Mesendoderm (in vitro differentiated cells): ENCODE data around the gene LZTS3.

Experiments used
- DNase-seq: peaks from one replicate; pipeline ENCODE4 v3.0.0; 2013
- H2AK5ac ChIP-seq: 2 replicates; pipeline ENCODE4 v1.6.1; 2013; ENCODE audit warnings: low read length, inconsistent platforms
- H2BK120ac ChIP-seq: 2 replicates; pipeline ENCODE4 v1.6.1; 2013; ENCODE audit warnings: low read depth, mild to moderate bottlenecking, low read length, moderate library complexity, mixed read lengths
- H2BK15ac ChIP-seq: replicated peaks from 2 replicates; pipeline ENCODE4 v1.6.1; 2013; ENCODE audit warnings: low read depth, mild to moderate bottlenecking, moderate library complexity
- H2BK5ac ChIP-seq: 2 replicates; pipeline ENCODE4 v1.6.1; 2013; ENCODE audit warnings: low read length, inconsistent platforms
- H3K18ac ChIP-seq: 2 replicates; pipeline ENCODE4 v1.6.1; 2013; ENCODE audit warnings: mild to moderate bottlenecking, low read length, mixed read lengths
- H3K23ac ChIP-seq: one replicate; pipeline ENCODE4 v1.6.1; 2013; ENCODE audit warnings: low read length
- H3K27ac ChIP-seq: 2 replicates; pipeline ENCODE4 v1.5.1; 2013; ENCODE audit warnings: low read depth, mild to moderate bottlenecking, inconsistent platforms, low read length, moderate library complexity
- H3K27me3 ChIP-seq: 2 replicates; pipeline ENCODE4 v1.6.1; 2013; ENCODE audit warnings: low read length, control low read depth, mild to moderate bottlenecking, inconsistent platforms; ENCODE audit not compliant: insufficient read depth, poor library complexity
- H3K36me3 ChIP-seq: 2 replicates; pipeline ENCODE4 v1.6.1; 2013; ENCODE audit warnings: low read length, inconsistent platforms; ENCODE audit not compliant: control insufficient read depth, insufficient read depth
- H3K4ac ChIP-seq: one replicate; pipeline ENCODE4 v1.6.1; 2013; ENCODE audit warnings: low read depth, mild to moderate bottlenecking, low read length, moderate library complexity
- H3K4me1 ChIP-seq: 2 replicates; pipeline ENCODE4 v1.6.1; 2013; ENCODE audit warnings: low read depth, low read length, inconsistent platforms; ENCODE audit not compliant: control insufficient read depth
- H3K4me2 ChIP-seq: 2 replicates; pipeline ENCODE4 v1.6.1; 2013; ENCODE audit warnings: low read length
- H3K4me3 ChIP-seq: 2 replicates; pipeline ENCODE4 v1.5.1; 2013; ENCODE audit warnings: mild to moderate bottlenecking, low read length
- H3K56ac ChIP-seq: one replicate; pipeline ENCODE4 v1.6.1; 2013; ENCODE audit warnings: low read length
- H3K79me1 ChIP-seq: 2 replicates; pipeline ENCODE4 v1.6.1; 2013; ENCODE audit warnings: low read length, inconsistent platforms
- H3K79me2 ChIP-seq: 2 replicates; pipeline ENCODE4 v1.6.1; 2013; ENCODE audit warnings: mild to moderate bottlenecking, low read length; ENCODE audit not compliant: control insufficient read depth, insufficient read depth
- H3K9ac ChIP-seq: 2 replicates; pipeline ENCODE4 v1.6.1; 2013; ENCODE audit warnings: low read length, inconsistent platforms
- H4K5ac ChIP-seq: one replicate; pipeline ENCODE4 v1.6.1; 2013; ENCODE audit warnings: low read length
- H4K8ac ChIP-seq: one replicate; pipeline ENCODE4 v1.6.1; 2013; ENCODE audit warnings: low read depth, mild to moderate bottlenecking, control low read depth, low read length, moderate library complexity
- WGBS: extraction: QIAGEN DNeasy Blood & Tissue Kit; methylation state at CpG from one replicate; pipeline ENCODE4 v1.1.7; 2013; ENCODE audit warnings: low lambda C conversion rate, missing lambda C conversion rate; ENCODE audit not compliant: insufficient coverage; ENCODE audit errors: extremely low coverage; 5-methylcytosine and 5-hydroxymethylcytosine counted together

LZTS3 gene

DNA sequence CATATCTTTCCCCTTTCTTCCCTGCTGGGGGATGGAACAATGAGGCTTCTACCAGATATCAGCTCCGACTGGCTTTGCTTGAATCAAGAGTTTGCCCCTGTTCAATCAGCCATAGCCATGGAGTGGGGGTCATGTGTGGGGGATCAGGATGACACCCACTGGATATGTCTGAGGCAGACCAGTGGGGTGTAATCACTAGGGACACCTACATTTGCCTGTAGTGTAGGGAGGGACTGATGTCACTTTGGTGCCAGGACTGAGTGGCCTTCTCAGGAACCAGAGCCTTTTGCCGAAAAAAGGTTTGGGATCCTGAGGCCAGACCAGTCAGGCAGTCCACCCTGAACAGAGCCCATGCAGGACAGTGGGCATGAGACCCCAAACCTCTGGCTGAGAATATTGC is 37.0 kb upstream of the LZTS3 start:
- Histone ChIP-seq H3K18ac (no peak overlapping the region), H2BK5ac (no peak overlapping the region), H3K56ac (peak overlapping the region; percentile 94), H2BK120ac (no peak overlapping the region), H3K36me3 (peaks cover 2% of the 10 kb centered on the region), H2BK15ac (no peak overlapping the region), H4K5ac (no peak overlapping the region), H3K23ac (no peak overlapping the region), H3K4me2 (peak overlapping the region; percentile 73), H3K79me1 (peaks cover 17% of the 10 kb centered on the region), H2AK5ac (peak overlapping the region; percentile 74), H3K4me3 (peak overlapping the region; percentile 75), H3K9ac (peak overlapping the region; percentile 98), H4K8ac (no peak overlapping the region), H3K4me1 (peaks cover 5% of the 10 kb centered on the region), H3K27ac (no peak overlapping the region), H3K27me3 (no peaks in the 10 kb centered on the region), H3K4ac (no peak overlapping the region), H3K79me2 (peaks cover 11% of the 10 kb centered on the region)
- no peak for DNase-seq
- WGBS, result no CpG with 5 or more reads among the region's 2 CpGs

GRCh38 chr20:3209946-3210317 is 36.6 kb upstream of the LZTS3 start:
- Histone ChIP-seq H3K4me3 (peak overlapping the region; percentile 75), H4K5ac (no peak overlapping the region), H3K4me1 (peaks cover 5% of the 10 kb centered on the region), H3K4ac (peak overlapping the region; percentile 89), H3K36me3 (no peaks in the 10 kb centered on the region), H2AK5ac (peak overlapping the region; percentile 74), H4K8ac (no peak overlapping the region), H3K9ac (peak overlapping the region; percentile 98), H3K56ac (peak overlapping the region; percentile 94), H3K4me2 (peak overlapping the region; percentile 73), H3K27ac (no peak overlapping the region), H2BK15ac (no peak overlapping the region), H2BK5ac (no peak overlapping the region), H2BK120ac (no peak overlapping the region), H3K79me2 (peaks cover 11% of the 10 kb centered on the region), H3K18ac (peak overlapping the region; percentile 89), H3K23ac (no peak overlapping the region), H3K79me1 (peaks cover 17% of the 10 kb centered on the region), H3K27me3 (no peaks in the 10 kb centered on the region)
- no peak for DNase-seq
- WGBS, result no CpG with 5 or more reads among the region's 10 CpGs

DNA sequence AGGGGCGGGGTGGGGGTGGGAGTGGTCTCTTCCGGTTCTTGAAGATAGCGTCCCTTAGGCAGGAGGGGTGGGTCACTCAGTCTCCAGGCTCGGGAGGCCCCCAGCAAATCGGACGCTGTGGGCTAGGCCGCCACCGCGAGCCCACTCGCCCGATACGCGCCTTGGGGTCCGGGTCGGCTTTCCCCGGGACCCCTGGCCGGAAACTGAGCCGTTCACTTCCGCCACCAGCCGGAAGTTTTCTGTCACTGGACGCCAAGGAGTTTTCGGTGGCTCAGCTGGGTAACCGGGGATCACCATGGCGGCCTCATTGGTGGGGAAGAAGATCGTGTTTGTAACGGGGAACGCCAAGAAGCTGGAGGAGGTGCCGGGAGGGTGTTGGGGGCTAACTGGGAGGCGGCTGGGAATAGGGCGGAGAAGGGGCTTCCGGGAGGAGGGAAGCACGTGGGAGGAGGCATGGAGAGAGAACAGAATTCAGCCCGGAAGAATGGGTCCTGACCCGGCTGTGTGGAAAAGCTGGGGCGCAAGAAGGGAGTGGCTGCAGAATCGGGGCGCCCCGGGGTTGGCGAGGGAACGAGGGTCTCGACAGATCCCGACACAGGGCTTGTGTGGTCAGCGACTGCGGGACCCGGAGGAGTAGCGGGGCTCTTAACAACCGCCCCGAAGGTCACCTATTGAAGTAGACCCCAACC is 36.1 kb upstream of the LZTS3 start, which contains the start of gene ITPA:
TSS of gene ITPA (plus strand) at position 242 of the 689 bp plus-strand sequence. CDS start at position 296, 54 bp downstream.
- Histone ChIP-seq H3K36me3 (no peaks in the 10 kb centered on the region), H2BK15ac (no peak within 1 kb of the TSS), H3K23ac (peak within 1 kb of the TSS; percentile 89), H3K4ac (peak within 1 kb of the TSS; percentile 89), H3K9ac (peak within 1 kb of the TSS; percentile 98), H3K79me2 (peaks cover 11% of the 10 kb centered on the region), H4K8ac (peak within 1 kb of the TSS; percentile 94), H3K4me1 (peaks cover 5% of the 10 kb centered on the region), H3K79me1 (peaks cover 17% of the 10 kb centered on the region), H3K27me3 (no peaks in the 10 kb centered on the region), H4K5ac (no peak within 1 kb of the TSS), H3K4me3 (peak within 1 kb of the TSS; percentile 75), H3K18ac (peak within 1 kb of the TSS; percentile 89), H2BK120ac (peak within 1 kb of the TSS; percentile 8), H3K4me2 (peak within 1 kb of the TSS; percentile 100), H2AK5ac (peak within 1 kb of the TSS; percentile 99), H3K56ac (peak within 1 kb of the TSS; percentile 94), H2BK5ac (peak within 1 kb of the TSS; percentile 58), H3K27ac (peak within 1 kb of the TSS; percentile 57)
- peak; percentile 68 for DNase-seq
- no CpG with 5 or more reads among the region's 48 CpGs for WGBS

DNA sequence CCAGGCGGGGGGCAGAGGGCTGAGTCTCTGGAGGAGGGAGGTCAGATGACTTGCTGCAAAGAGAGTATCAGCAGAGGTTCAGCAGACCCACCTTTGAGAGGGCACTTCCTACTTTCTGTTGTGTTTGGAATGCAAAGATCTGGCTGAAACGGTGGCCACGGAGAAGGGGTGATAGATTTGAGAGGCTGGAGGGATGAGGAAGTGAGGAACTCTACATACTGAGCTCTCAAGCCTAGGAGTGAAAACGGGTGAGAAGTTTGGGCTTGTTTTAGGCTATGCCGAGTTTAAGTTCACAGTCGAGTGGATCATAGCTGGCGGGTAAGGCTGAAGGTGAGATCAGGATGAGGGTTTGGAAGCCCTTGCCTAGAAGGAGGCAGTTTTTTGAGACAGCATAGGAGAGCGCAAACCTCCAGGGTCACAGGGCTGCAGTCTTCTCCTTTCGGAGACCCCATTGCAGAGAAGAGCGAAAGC is 35.5 kb upstream of the LZTS3 start:
- H4K5ac ChIP-seq, result no peak overlapping the region
- H3K4me1 ChIP-seq, result peaks cover 5% of the 10 kb centered on the region
- peak overlapping the region; percentile 16 for H2BK5ac ChIP-seq
- H3K56ac ChIP-seq, result peak overlapping the region; percentile 94
- H2AK5ac ChIP-seq, result peak overlapping the region; percentile 99
- DNase-seq, result peak; percentile 29
- H3K4ac ChIP-seq, result no peak overlapping the region
- H2BK120ac ChIP-seq, result peak overlapping the region; percentile 8
- peak overlapping the region; percentile 89 for H3K23ac ChIP-seq
- peak overlapping the region; percentile 89 for H3K18ac ChIP-seq
- H3K27ac ChIP-seq, result peak overlapping the region; percentile 57
- no peak overlapping the region for H2BK15ac ChIP-seq
- no peaks in the 10 kb centered on the region for H3K36me3 ChIP-seq
- peak overlapping the region; percentile 75 for H3K4me3 ChIP-seq
- H4K8ac ChIP-seq, result peak overlapping the region; percentile 94
- H3K79me1 ChIP-seq, result peaks cover 19% of the 10 kb centered on the region
- H3K9ac ChIP-seq, result peak overlapping the region; percentile 98
- no CpG with 5 or more reads among the region's 10 CpGs for WGBS
- peak overlapping the region; percentile 100 for H3K4me2 ChIP-seq
- peaks cover 11% of the 10 kb centered on the region for H3K79me2 ChIP-seq
- H3K27me3 ChIP-seq, result no peaks in the 10 kb centered on the region

DNA sequence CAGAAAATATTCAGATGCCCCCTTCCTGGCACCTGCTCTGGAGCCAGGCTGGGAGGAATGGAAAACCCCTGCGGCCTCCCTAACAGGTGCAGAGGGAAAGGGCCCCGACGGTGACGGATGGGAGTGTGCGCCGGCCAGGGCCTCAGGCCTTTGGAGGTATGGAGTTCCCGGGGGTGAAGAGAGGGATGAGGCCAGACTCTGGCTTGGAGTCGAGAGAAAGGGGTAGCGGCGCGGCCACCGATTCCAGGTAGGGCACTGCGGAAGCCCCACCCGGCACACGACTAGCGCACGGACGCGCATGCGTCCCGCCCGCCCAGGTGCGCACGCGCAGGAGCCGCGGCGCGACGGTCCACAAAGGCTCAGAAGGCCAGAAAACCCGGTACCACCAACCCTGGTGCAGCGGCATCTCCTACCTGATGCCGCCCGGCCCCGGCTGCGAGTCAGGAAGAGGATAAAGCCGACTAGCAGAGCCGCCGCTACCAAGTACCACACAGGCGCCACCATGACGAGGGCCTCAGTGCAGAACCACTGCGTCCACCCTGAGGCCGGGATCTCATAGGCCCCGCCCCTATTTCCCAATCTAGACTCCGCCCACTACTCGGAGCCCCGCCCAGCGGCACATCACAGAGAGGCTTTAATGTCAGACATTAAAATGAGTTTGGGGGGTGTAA is 30.9 kb upstream of the LZTS3 start, which contains the start of gene DDRGK1:
TSS of gene DDRGK1 (minus strand) at position 559 of the 671 bp plus-strand sequence. CDS start at position 504, 55 bp downstream.
- WGBS, result no CpG with 5 or more reads among the region's 48 CpGs
- Histone ChIP-seq H3K27ac (peak within 1 kb of the TSS; percentile 67), H2BK5ac (no peak within 1 kb of the TSS)

More for the DNA sequence above, 30.9 kb upstream of the LZTS3 start, which contains the start of gene DDRGK1:
- no peaks in the 10 kb centered on the region for H3K27me3 ChIP-seq
- no peak within 1 kb of the TSS for H4K5ac ChIP-seq
- H3K4me2 ChIP-seq, result peak within 1 kb of the TSS; percentile 79
- peak within 1 kb of the TSS; percentile 66 for H3K23ac ChIP-seq
- H3K79me2 ChIP-seq, result peaks cover 9% of the 10 kb centered on the region
- peak within 1 kb of the TSS; percentile 90 for H3K4me3 ChIP-seq
- H3K56ac ChIP-seq, result peak within 1 kb of the TSS; percentile 85
- H4K8ac ChIP-seq, result no peak within 1 kb of the TSS
- H3K4me1 ChIP-seq, result peaks cover 3% of the 10 kb centered on the region
- H3K79me1 ChIP-seq, result peaks cover 15% of the 10 kb centered on the region
- peak within 1 kb of the TSS; percentile 65 for H3K18ac ChIP-seq
- peaks cover 7% of the 10 kb centered on the region for H3K36me3 ChIP-seq
- no peak within 1 kb of the TSS for H2AK5ac ChIP-seq
- H2BK15ac ChIP-seq, result no peak within 1 kb of the TSS
- H3K9ac ChIP-seq, result peak within 1 kb of the TSS; percentile 92
- no peak within 1 kb of the TSS for H3K4ac ChIP-seq
- DNase-seq, result peak; percentile 85
- no peak within 1 kb of the TSS for H2BK120ac ChIP-seq
